Activated naive CD4-positive, alpha-beta T cell treated with anti-CD3 and anti-CD28 coated beads, Interleukin-2, amount 50 U/mL, for 72 hours (primary cell): Measurements from ENCODE around the gene SLC2A2. TPM values are rescaled to one million over a fixed set of nuclear protein-coding genes. Genes with fewer than 3 reads are reported as not detected.
A peak's percentile ranks its signal among the peaks of the same experiment; 100 is the strongest.

Source experiments
- ATAC-seq, 2 donors: fragments of 150-1000 bp; cut with Tn5 transposase; 2 replicates each; pipeline ENCODE4 v1.10.0; 2021; ENCODE audit warnings: mild to moderate bottlenecking in 2 of 2, moderate library complexity in 2 of 2
- DNase-seq, 2 donors: peaks; one replicate each; pipeline ENCODE4 v3.0.0; 2021 to 2022; ENCODE audit warnings: low spot score in 2 of 2
- H3K27ac Mint-ChIP-seq, 2 donors: one replicate each; pipeline ENCODE4 v1.8.0; 2022; ENCODE audit warnings: mild to moderate bottlenecking in 2 of 2, mixed read lengths in 2 of 2
- H3K36me3 Mint-ChIP-seq, 2 donors: one replicate each; pipeline ENCODE4 v1.8.0; 2022; ENCODE audit warnings: mixed read lengths in 2 of 2
- H3K9me3 Mint-ChIP-seq, 2 donors: one replicate each; pipeline ENCODE4 v1.8.0; 2022; ENCODE audit warnings: mixed read lengths in 2 of 2
- total RNA-seq, 2 donors: library from RNA; stranded (reverse); gene quantifications; one replicate each; pipeline ENCODE4 v1.2.3, GENCODE V29; 2022

Gene SLC2A2
- not detected for total RNA-seq

DNA sequence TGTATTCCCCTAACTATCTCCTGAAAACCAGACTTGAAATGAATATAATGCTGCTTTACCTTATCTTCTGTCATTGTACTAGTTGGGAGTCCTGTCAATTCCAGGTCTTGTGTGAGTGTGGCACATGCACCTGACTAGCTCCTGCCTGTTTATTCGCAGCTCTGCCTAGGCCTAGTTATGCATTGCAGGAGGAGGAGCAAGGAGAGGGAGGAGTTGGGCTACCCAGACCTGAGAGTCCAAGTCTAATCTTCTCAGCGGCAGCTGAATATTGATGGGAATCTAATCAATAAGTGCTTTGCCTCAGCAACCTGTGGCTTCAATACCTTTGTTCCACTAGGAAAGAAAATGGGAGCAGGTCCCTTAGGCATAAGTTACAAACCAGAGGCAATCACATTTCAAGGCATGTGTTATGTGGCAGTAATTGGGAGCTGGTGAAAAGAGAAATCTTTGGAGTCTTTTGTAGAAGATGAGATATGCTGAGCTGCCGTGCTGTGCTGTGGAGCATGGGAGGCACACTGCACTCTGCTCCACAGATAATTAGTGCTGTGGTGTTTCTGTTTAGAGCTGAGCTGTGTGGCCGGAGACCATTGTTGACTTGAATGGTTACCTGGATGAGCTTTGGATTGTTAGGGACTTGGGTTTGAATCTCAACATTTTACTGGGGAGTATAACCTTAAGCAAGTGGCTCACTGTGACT is at the start of gene SLC2A2:
Gene SLC2A2, minus strand, starts transcription at position 124 of the 697 bp plus-strand sequence. Its CDS starts 50 bp downstream, at position 74.
- no peak for ATAC-seq
- no peak within 1 kb of the TSS for H3K27ac Mint-ChIP-seq
- DNase-seq, result no peak

DNA sequence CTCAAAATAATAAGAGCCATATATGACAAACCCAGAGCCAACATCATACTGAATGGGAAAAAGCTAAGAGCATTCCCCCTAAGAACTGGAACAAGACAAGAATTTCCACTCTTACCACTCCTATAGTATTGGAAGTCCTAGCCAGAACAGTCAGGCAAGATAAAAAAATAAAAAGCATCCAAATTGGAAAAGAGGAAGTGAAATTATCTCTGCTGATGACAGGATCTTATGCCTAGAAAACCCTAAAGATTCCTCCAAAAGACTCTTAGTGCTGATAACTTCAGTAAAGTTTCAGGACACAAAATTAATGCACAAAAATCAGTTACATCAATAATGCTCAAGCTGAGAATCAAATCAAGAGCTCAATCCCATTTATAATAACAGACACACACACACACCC is 45.9 kb upstream of the SLC2A2 start:
- ATAC-seq (no peak), DNase-seq (no peak)
- Mint-ChIP-seq H3K9me3 (peaks cover 0 to 6% of the 10 kb centered on the region in 2 donors), H3K27ac (no peak overlapping the region), H3K36me3 (peaks cover 18 to 29% of the 10 kb centered on the region in 2 donors)

More for the DNA sequence above, at the start of gene SLC2A2:
- Mint-ChIP-seq H3K9me3 (no peaks in the 10 kb centered on the region), H3K36me3 (no peaks in the 10 kb centered on the region)

DNA sequence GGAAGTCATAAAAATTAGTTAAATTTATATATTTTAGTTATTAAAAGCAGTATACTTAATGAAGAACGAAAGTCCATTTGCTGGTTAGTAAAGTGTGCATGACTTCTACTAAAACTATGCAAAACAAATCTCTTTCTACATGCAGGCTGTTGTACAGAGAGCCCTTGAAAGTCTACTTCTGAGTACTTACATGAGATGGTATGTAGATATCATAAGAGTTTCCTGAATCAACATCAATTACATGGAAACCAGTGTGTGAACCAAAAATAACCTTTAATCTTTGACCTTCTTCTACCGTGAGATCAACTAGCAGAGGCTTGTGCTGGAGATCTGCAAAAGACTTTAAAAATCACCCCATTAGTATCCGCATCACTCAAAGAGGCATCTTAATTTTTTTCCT is 42.1 kb upstream of the SLC2A2 start:
- Mint-ChIP-seq H3K36me3 (peaks cover 23 to 30% of the 10 kb centered on the region in 2 donors), H3K9me3 (peaks cover 0 to 6% of the 10 kb centered on the region in 2 donors), H3K27ac (no peak overlapping the region)
- DNase-seq (no peak), ATAC-seq (no peak)

DNA sequence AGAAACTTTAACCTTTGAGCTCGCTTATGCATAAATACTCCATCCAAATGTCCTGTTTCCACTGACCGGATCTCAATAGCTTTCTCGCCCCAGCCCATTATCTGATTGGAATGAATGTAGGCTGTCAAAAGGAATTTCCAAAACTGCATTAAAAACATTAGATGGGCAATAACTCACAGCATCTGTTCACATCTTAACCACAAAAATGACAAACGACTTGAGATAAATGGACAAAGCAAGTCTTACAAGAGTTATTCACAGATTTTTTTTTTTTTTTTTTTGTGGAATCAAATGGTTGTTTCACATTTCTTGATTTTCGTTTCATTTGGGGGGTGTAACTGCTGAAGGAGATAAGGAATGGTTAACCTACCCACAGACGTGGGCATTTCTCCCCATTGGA is 39.7 kb upstream of the SLC2A2 start:
- H3K9me3 Mint-ChIP-seq, result peaks cover 0 to 6% of the 10 kb centered on the region in 2 donors
- ATAC-seq, result no peak
- H3K27ac Mint-ChIP-seq, result no peak overlapping the region
- DNase-seq, result no peak
- H3K36me3 Mint-ChIP-seq, result peaks cover 16 to 30% of the 10 kb centered on the region in 2 donors

DNA sequence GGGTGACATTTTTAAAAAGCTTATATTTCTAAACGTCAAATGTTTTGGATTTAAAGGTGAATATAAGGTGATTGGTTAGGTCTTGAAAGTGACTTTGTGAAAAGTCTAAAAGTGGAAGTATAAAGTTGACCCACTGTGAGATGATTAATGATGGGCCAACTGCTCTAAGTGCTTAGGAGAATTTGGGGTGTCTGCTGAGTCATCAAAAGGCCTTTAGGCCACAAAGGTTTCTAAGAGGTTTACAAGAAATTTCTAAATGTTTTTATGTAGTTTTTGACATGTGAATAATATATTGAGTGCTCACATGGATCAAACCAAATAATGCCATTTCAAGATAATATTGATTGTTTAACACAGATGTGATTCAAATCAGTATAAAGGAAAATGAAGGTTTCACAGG is 39.2 kb upstream of the SLC2A2 start:
- ATAC-seq (no peak), DNase-seq (no peak)
- Mint-ChIP-seq H3K9me3 (peaks cover 0 to 6% of the 10 kb centered on the region in 2 donors), H3K27ac (no peak overlapping the region), H3K36me3 (peaks cover 16 to 30% of the 10 kb centered on the region in 2 donors)

DNA sequence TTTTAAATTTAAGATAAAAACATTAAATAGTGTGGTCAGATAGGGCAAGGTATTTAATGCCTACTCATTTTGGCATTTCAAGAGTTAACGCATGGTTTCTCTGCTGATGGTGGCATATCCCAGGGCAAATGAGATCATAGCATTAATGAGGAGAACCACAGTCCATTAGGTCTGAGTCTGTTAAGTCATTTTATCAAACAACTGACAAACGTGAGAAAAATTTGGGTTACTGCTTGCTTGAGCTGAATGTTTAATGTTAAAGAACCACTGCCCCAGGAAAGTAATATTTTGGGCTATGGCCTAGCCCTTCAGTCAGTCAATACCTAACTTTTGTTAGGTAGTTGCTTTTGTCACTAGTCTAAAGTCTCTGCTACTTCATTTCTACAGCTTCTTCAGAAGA is 37.9 kb upstream of the SLC2A2 start:
- Mint-ChIP-seq H3K9me3 (no peaks in the 10 kb centered on the region), H3K36me3 (peaks cover 5 to 19% of the 10 kb centered on the region in 2 donors), H3K27ac (no peak overlapping the region)
- DNase-seq (no peak), ATAC-seq (no peak)

DNA sequence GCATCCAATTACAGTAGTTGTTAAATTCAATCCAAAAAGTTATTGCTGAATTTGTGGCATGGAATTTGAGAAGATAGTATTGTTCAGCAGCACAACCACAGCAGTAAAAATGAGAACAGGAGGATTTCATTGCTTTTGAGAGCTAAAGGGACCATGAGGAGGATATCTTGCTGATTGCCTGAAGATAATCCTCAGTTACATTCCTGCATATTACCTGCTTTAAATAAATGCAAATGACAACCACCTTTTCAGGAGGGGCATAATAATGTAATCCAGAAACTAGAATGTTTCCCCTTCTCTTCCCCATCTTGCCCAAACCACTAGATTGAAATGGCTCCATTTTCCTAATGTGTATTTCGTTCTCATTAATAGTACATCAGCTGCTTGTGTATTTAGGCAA is 35.2 kb upstream of the SLC2A2 start:
- DNase-seq (no peak), ATAC-seq (no peak)
- peaks cover 5 to 12% of the 10 kb centered on the region in 2 donors for H3K36me3 Mint-ChIP-seq
- H3K9me3 Mint-ChIP-seq, result no peaks in the 10 kb centered on the region
- no peak overlapping the region for H3K27ac Mint-ChIP-seq

DNA sequence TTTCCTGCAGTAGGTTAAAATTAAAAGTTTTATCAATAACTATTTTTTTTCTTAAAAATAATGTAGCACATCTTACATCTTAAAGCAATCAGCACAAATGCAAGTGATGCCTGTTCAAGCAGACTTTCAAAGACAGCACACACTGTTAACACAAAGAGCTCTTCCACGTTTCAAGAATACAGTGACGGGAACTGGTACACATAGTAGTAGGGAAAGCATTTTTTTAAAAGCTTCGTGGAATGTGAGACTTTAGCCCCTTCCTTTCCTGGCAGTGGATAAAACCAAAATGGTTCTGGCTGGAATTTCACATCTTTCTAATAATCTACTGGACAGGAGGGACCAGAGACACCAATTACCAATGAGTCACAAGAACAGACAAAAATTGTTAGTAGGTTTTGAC is 33.5 kb upstream of the SLC2A2 start:
- Mint-ChIP-seq H3K27ac (no peak overlapping the region), H3K9me3 (no peaks in the 10 kb centered on the region), H3K36me3 (peaks cover 0 to 5% of the 10 kb centered on the region in 2 donors)
- DNase-seq (no peak), ATAC-seq (no peak)

DNA sequence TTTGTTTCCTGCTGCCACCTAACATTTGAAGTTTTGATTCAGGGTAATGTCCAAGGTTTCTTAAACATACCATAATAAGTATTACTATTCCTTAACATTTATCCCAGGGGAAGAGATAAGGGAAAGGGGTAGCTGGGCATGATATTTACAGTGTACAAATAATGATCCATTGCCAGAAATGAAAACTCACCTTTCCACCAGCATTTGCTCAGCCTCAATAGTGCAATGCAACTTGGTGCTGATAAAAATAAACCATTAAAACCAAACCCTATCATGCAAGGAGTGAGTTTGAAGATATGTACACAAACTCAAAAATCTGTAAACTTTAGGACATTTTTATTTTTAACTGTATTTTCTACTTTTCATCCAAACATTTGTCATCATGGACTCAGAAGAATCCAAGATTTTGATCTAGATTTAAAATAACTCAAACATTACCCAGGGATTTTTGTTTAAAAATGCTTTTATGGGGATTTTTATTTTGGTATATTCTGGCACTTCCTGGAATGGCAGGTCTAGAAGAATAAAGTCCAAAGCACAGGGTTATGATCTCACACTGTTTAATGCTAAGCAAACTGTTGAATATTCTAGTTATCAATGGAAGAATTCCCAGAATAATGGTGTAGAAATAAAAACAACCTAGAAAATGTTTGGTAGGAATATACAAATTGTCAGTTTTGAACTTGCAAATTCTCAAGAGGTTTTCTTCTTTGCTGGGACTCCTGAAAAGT is 32.5 kb upstream of the SLC2A2 start:
- Mint-ChIP-seq H3K36me3 (peaks cover 0 to 5% of the 10 kb centered on the region in 2 donors), H3K27ac (no peak overlapping the region), H3K9me3 (no peaks in the 10 kb centered on the region)
- DNase-seq, result no peak
- no peak for ATAC-seq

DNA sequence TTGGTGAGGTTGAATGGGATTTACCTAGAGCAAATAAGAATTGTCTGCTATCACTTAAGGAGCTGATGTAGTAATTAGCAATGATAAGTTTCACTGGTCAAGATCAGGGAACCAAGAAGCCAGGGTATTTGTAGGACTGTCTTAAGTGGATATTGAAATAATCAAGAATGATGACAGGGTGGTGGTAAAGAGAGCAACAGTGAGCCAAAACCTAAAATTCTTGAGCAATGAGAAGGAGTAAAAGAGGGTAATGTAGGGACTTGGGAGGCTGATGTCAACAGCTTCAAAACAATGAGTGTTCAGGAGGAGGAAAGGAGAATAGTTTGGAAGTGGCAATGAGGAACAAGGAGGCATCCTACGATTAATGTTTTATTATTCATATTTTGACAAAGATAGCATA is 31.5 kb upstream of the SLC2A2 start:
- Mint-ChIP-seq H3K36me3 (peaks cover 0 to under 1% of the 10 kb centered on the region in 2 donors), H3K9me3 (peaks cover 4 to 5% of the 10 kb centered on the region in 2 donors), H3K27ac (no peak overlapping the region)
- DNase-seq, result no peak
- ATAC-seq, result no peak

DNA sequence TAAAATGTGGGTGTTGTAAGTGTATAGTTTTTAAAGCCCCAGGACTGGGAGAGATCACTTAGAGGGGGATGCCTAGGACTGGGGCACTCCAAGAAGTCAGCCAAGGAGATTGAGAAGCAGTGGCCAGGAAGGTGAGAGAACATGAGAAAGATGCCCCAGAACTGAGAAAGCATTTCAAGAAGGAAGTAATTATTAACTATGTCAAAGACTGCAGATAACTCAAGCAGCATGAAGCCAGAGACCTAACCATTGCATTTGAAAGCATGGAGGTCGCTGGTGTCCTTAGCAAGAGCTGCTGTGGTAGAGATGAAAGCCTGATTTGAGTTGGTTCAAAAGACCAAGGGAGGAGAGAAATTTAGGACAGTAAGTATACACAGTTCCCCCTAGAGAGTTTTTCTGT is 30.6 kb upstream of the SLC2A2 start:
- H3K27ac Mint-ChIP-seq, result no peak overlapping the region
- no peaks in the 10 kb centered on the region for H3K36me3 Mint-ChIP-seq
- no peak for ATAC-seq
- peaks cover 4 to 5% of the 10 kb centered on the region in 2 donors for H3K9me3 Mint-ChIP-seq
- DNase-seq, result no peak

DNA sequence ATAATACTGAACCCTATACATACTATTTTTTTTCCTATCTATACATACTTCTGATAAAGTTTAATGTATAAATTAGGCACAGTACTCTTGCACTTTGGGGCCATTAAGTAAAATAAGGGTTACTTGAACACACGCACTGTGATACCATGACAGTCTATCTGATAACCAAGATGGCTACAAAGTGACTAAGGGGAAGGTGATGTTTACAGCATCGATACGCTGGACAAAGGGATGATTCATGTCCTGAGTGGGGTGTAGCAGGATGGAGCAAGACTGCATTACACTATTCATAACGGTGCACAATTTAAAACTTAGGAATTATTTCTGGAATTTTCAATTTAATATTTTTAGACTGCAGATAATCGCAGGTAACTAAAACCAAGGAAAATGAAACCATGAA is 30.0 kb upstream of the SLC2A2 start:
- ATAC-seq, result no peak
- no peak for DNase-seq
- H3K9me3 Mint-ChIP-seq, result peaks cover 4 to 5% of the 10 kb centered on the region in 2 donors
- H3K27ac Mint-ChIP-seq, result no peak overlapping the region
- H3K36me3 Mint-ChIP-seq, result no peaks in the 10 kb centered on the region

DNA sequence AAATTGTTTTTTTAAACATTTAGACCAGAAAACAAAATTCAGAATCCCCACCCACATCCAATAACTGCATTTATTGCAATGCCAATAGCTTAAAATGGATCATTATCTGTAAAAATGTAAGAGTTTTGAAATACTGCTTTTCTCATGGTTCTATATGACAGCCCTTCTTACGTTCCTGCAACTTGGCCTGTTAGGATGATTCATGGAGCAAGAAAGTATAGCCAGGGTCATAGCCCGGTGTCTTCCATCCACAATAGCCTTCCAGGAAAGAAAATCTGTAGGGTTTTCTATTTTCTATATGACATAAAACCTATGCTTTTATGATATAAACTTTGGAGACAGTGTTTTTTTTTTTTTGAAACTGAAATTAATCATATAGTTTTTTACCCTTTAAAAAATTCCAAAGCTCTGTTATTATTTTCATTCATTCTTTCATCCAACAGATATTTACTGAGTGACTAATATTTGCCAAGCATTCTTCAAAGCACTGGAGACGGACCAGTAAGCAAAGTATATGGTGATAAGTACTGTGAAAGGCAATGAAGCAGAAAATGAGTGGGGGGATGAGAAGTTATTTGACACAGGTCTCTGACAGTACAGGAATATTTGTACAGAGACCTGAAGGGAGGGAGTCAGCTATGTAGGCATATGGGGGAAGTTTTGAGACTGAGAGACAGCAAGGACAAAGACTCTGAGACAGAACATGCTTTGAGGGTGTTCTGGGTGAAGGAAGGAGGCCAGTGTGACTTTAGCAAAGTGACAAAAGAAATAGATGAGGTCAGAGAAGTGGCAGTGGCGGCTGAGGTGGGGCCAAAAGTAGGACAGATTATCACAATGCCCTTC is 29.0 kb upstream of the SLC2A2 start:
- no peaks in the 10 kb centered on the region for H3K36me3 Mint-ChIP-seq
- no peak overlapping the region for H3K27ac Mint-ChIP-seq
- DNase-seq (no peak), ATAC-seq (no peak)
- H3K9me3 Mint-ChIP-seq, result peaks cover 4 to 5% of the 10 kb centered on the region in 2 donors

DNA sequence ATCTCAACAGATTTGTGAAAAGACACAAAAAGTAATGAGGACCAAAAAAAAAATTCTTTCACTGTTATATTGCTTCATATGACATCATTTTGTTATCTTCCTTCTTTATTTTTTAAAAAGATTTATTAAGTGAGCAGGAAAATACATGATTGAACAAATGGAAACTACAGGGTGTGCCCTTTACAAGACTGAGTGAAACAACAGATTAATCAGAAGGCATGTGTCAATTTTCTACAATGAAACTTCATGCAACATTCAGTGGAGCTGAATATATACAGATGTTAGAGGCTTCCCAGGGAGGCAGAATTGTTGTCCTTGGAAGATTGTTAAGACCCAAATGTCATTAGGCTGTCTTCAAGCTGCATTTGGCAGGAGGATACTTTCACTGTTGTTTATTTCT is 28.4 kb upstream of the SLC2A2 start:
- Mint-ChIP-seq H3K36me3 (no peaks in the 10 kb centered on the region), H3K9me3 (peaks cover 4 to 5% of the 10 kb centered on the region in 2 donors), H3K27ac (no peak overlapping the region)
- DNase-seq (no peak), ATAC-seq (no peak)

DNA sequence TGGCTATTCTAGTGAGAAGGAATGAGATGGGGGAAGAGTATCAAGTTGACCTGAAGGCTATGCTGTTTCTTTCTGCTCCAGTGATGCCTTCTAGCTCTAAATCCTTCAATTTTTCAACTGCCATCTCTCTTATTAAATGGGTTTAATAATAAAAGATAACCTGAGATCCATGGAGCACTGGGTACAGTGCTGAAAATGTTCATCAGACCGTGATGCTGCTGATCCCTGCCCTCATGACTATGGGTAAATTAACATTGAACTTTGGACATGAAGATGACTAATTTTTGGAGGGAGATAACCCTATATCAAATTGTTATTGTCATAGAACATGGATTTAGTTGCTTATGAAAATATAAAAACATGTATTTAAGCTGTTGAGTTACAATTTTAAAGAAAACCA is 27.7 kb upstream of the SLC2A2 start:
- H3K9me3 Mint-ChIP-seq, result peaks cover 4 to 5% of the 10 kb centered on the region in 2 donors
- H3K27ac Mint-ChIP-seq, result no peak overlapping the region
- ATAC-seq, result no peak
- DNase-seq, result no peak
- H3K36me3 Mint-ChIP-seq, result no peaks in the 10 kb centered on the region

DNA sequence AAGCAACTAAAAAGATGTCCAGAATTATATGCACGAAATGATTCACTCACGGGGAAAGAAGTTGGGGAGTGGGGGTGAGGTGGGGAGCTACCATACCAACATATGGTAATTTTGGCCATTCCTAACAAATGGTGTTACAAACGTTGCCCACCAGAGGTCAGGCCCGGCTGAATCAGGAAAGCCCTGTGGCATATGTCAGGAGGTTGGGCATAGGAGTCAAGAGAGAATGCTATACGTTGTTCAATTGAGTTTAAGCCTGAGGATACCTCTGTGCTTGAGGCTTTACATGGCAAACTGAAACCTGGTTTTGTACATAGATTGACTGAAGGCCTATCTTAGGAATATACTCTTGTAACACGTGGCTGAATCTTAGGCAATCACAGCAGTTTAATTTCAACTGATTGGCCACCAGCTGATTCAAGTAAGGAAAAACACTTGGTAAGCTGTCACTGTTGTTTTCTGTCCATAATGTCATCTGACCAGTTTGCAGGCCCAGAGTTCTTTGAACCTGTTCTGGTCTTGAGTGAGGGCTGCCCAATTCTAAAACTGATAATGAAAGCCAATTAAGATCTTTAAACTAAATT is 23.4 kb upstream of the SLC2A2 start:
- Mint-ChIP-seq H3K36me3 (no peaks in the 10 kb centered on the region), H3K9me3 (peaks cover 4 to 5% of the 10 kb centered on the region in 2 donors), H3K27ac (no peak overlapping the region)
- ATAC-seq (peak; percentile 71 to 72), DNase-seq (peak in 1 of 2 donors; percentile 40)

DNA sequence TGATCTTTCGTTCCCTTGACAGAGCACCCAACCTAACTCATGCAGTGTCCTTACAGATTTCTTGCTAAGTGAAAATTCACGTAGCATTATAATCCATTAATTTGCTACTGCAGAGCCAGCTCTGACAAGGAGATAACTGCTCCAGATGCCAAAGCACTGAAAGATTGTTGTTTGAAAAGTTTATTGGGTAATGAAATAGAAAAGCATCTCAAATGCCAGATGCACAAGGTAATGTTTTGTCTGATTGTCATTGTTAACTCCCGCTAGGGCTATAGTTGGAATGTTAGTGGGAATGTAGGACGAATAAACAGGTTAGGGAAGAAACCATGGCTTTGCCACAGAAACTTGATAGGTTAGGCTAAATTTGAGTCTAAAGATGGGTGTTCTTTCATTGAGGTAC is 20.2 kb upstream of the SLC2A2 start:
- Mint-ChIP-seq H3K27ac (no peak overlapping the region), H3K9me3 (no peaks in the 10 kb centered on the region), H3K36me3 (no peaks in the 10 kb centered on the region)
- no peak for DNase-seq
- no peak for ATAC-seq
